OCI-LY1 (cell line): ENCODE results near the gene NFIA.

Experiments
- H2AFZ ChIP-seq: fragments of 200-600 bp; sonication (generic), shearing (Covaris generic); 2 replicates; pipeline ENCODE4 v1.6.0; 2014; ENCODE audit warnings: antibody characterized with exemption, mild to moderate bottlenecking, low read length
- H3F3A ChIP-seq: fragments of 200-600 bp; sonication (generic), shearing (Covaris generic); 2 replicates; pipeline ENCODE4 v1.6.0; 2014; ENCODE audit warnings: mild to moderate bottlenecking, antibody characterized with exemption, low read length, moderate library complexity; ENCODE audit not compliant: insufficient read depth
- H3K27ac ChIP-seq: fragments of 200-600 bp; sonication (generic); 2 replicates; pipeline ENCODE4 v1.5.1; 2014; ENCODE audit warnings: low read length, mixed run types, mild to moderate bottlenecking, low read depth; ENCODE audit not compliant: poor library complexity, severe bottlenecking
- H3K27me3 ChIP-seq: fragments of 200-600 bp; sonication (generic); 2 replicates; pipeline ENCODE4 v1.6.0; 2014; ENCODE audit warnings: antibody characterized with exemption, mild to moderate bottlenecking, low read length, moderate library complexity; ENCODE audit not compliant: insufficient read depth
- H3K36me3 ChIP-seq: fragments of 200-600 bp; sonication (generic); 2 replicates; pipeline ENCODE4 v1.6.1; 2014; ENCODE audit warnings: mild to moderate bottlenecking, antibody characterized with exemption, low read length, moderate library complexity, mixed read lengths; ENCODE audit not compliant: insufficient read depth
- H3K4me1 ChIP-seq: fragments of 200-600 bp; sonication (generic); 2 replicates; pipeline ENCODE4 v1.5.1; 2014; ENCODE audit warnings: mild to moderate bottlenecking, low read length, moderate library complexity; ENCODE audit not compliant: insufficient read depth, severe bottlenecking
- H3K4me2 ChIP-seq: fragments of 200-600 bp; sonication (generic), shearing (Covaris generic); 2 replicates; pipeline ENCODE4 v1.6.1; 2014; ENCODE audit warnings: low read length
- H3K4me3 ChIP-seq: fragments of 200-600 bp; sonication (generic); 2 replicates; pipeline ENCODE4 v1.5.1; 2014; ENCODE audit warnings: low read length, low read depth, mild to moderate bottlenecking, mixed read lengths; ENCODE audit not compliant: poor library complexity, severe bottlenecking
- H3K79me2 ChIP-seq: fragments of 200-600 bp; shearing (Covaris generic); 2 replicates; pipeline ENCODE4 v1.6.1; 2016; ENCODE audit warnings: mixed run types, low read length, mixed read lengths; ENCODE audit not compliant: insufficient read depth
- H3K9ac ChIP-seq: fragments of 200-600 bp; sonication (generic), shearing (Covaris generic); 2 replicates; pipeline ENCODE4 v1.6.1; 2014; ENCODE audit warnings: mild to moderate bottlenecking, low read length, mixed read lengths
- H3K9me2 ChIP-seq: fragments of 200-600 bp; sonication (generic), shearing (Covaris generic); 2 replicates; pipeline ENCODE4 v1.6.1; 2014; ENCODE audit warnings: low read depth, mild to moderate bottlenecking, low read length, mixed read lengths
- H3K9me3 ChIP-seq: fragments of 200-600 bp; shearing (Covaris generic); 2 replicates; pipeline ENCODE4 v1.6.1; 2014; ENCODE audit warnings: low read length, mixed read lengths
- H4K20me1 ChIP-seq: fragments of 200-600 bp; sonication (generic), shearing (Covaris generic); 2 replicates; pipeline ENCODE4 v1.6.0; 2016; ENCODE audit warnings: mild to moderate bottlenecking, low read length; ENCODE audit not compliant: insufficient read depth
- CTCF ChIP-seq: fragments of 200-600 bp; sonication (generic), shearing (Covaris generic); IDR thresholded peaks from 2 replicates; pipeline ENCODE4 v1.5.1; 2017; ENCODE audit warnings: mild to moderate bottlenecking, antibody characterized with exemption, low read length, moderate library complexity, mixed read lengths
- EZH2 ChIP-seq: fragments of 200-600 bp; sonication (generic), shearing (Covaris generic); IDR thresholded peaks from 2 replicates; pipeline ENCODE4 v1.8.0; 2017; ENCODE audit warnings: borderline replicate concordance, mixed run types, mild to moderate bottlenecking, antibody characterized with exemption, low read length, moderate library complexity, mixed read lengths

Gene NFIA

GRCh38 chr1:61393575-61393974 is 311.2 kb downstream of the NFIA start:
- H3F3A ChIP-seq = no peaks in the 10 kb centered on the region
- no peaks in the 10 kb centered on the region for H3K4me1 ChIP-seq
- H3K79me2 ChIP-seq = no peaks in the 10 kb centered on the region
- H3K9me3 ChIP-seq = peaks cover under 1% of the 10 kb centered on the region; the same call in 1 of the 2 replicates
- H3K27ac ChIP-seq = no peak overlapping the region
- H2AFZ ChIP-seq = no peak overlapping the region
- no peaks in the 10 kb centered on the region for H3K27me3 ChIP-seq
- H3K9me2 ChIP-seq = no peaks in the 10 kb centered on the region
- peaks cover 20% of the 10 kb centered on the region for H3K36me3 ChIP-seq
- no peaks in the 10 kb centered on the region for H4K20me1 ChIP-seq
- no peak for TF ChIP-seq CTCF
- no peak for TF ChIP-seq EZH2
- H3K4me2 ChIP-seq = no peak overlapping the region
- no peak overlapping the region for H3K4me3 ChIP-seq
- H3K9ac ChIP-seq = no peak overlapping the region

GRCh38 chr1:61395146-61395800 is 312.9 kb downstream of the NFIA start:
- no peaks in the 10 kb centered on the region for H3F3A ChIP-seq
- no peak overlapping the region for H3K4me3 ChIP-seq
- TF ChIP-seq EZH2 (no peak), CTCF (no peak)
- H3K9me3 ChIP-seq = no peaks in the 10 kb centered on the region
- no peak overlapping the region for H3K27ac ChIP-seq
- H3K9ac ChIP-seq = no peak overlapping the region
- no peak overlapping the region for H3K4me2 ChIP-seq
- H3K9me2 ChIP-seq = no peaks in the 10 kb centered on the region
- peaks cover 3% of the 10 kb centered on the region for H3K36me3 ChIP-seq
- H3K4me1 ChIP-seq = no peaks in the 10 kb centered on the region
- H4K20me1 ChIP-seq = no peaks in the 10 kb centered on the region
- H2AFZ ChIP-seq = no peak overlapping the region
- no peaks in the 10 kb centered on the region for H3K27me3 ChIP-seq
- no peaks in the 10 kb centered on the region for H3K79me2 ChIP-seq

GRCh38 chr1:61397495-61397894 is 315.1 kb downstream of the NFIA start:
- no peaks in the 10 kb centered on the region for H3K9me2 ChIP-seq
- no peaks in the 10 kb centered on the region for H4K20me1 ChIP-seq
- H3K27ac ChIP-seq = no peak overlapping the region
- no peaks in the 10 kb centered on the region for H3K79me2 ChIP-seq
- no peak overlapping the region for H3K4me2 ChIP-seq
- no peak overlapping the region for H3K4me3 ChIP-seq
- no peaks in the 10 kb centered on the region for H3K4me1 ChIP-seq
- no peak for TF ChIP-seq CTCF
- no peak for TF ChIP-seq EZH2
- no peaks in the 10 kb centered on the region for H3K9me3 ChIP-seq
- H3K9ac ChIP-seq = no peak overlapping the region
- no peak overlapping the region for H2AFZ ChIP-seq
- H3K27me3 ChIP-seq = no peaks in the 10 kb centered on the region
- H3F3A ChIP-seq = no peaks in the 10 kb centered on the region
- no peaks in the 10 kb centered on the region; the same call in 1 of the 2 replicates for H3K36me3 ChIP-seq
